ENCODE results near the gene CNTNAP5. TPM values are rescaled to one million over a fixed set of nuclear protein-coding genes. Genes with fewer than 3 reads are reported as not detected.

The CNTNAP5 gene
- total and polyA plus RNA-seq, 2 experiments from 2014 or later = 0.28 TPM; not detected in 1

- no peak overlapping the region for H3K4me2 ChIP-seq
- H2AFZ ChIP-seq = no peak overlapping the region
- no peak for DNase-seq (ENCODE audit: low spot score)
- H3K9me3 ChIP-seq (ENCODE audit: low read depth) = no peaks in the 10 kb centered on the region
- no peak overlapping the region for H3K27ac ChIP-seq
- TF ChIP-seq EZH2 (IDR thresholded peaks at IDR 0.05; ENCODE audit: borderline replicate concordance) = no peak
- TF ChIP-seq EZH2phosphoT487 (IDR thresholded peaks at IDR 0.05; ENCODE audit: low read depth, severe bottlenecking, unreplicated experiment) = no peak
- TF ChIP-seq, protein P1, sequence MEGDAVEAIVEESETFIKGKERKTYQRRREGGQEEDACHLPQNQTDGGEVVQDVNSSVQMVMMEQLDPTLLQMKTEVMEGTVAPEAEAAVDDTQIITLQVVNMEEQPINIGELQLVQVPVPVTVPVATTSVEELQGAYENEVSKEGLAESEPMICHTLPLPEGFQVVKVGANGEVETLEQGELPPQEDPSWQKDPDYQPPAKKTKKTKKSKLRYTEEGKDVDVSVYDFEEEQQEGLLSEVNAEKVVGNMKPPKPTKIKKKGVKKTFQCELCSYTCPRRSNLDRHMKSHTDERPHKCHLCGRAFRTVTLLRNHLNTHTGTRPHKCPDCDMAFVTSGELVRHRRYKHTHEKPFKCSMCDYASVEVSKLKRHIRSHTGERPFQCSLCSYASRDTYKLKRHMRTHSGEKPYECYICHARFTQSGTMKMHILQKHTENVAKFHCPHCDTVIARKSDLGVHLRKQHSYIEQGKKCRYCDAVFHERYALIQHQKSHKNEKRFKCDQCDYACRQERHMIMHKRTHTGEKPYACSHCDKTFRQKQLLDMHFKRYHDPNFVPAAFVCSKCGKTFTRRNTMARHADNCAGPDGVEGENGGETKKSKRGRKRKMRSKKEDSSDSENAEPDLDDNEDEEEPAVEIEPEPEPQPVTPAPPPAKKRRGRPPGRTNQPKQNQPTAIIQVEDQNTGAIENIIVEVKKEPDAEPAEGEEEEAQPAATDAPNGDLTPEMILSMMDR (IDR thresholded peaks at IDR 0.05; ENCODE audit: poor library complexity) = no peak
- H3K9me2 ChIP-seq (replicated peaks; ENCODE audit: insufficient read depth) = no peaks in the 10 kb centered on the region
- H3K27me3 ChIP-seq = no peaks in the 10 kb centered on the region
- H4K20me1 ChIP-seq (ENCODE audit: insufficient read depth, poor library complexity, severe bottlenecking) = no peaks in the 10 kb centered on the region
- WGBS (ENCODE audit: low lambda C conversion rate, missing lambda C conversion rate) = 67% methylated on average over 2 of the region's 2 CpGs
- no peak overlapping the region for H3K4me3 ChIP-seq
- H3K4me1 ChIP-seq (ENCODE audit: insufficient read depth) = no peaks in the 10 kb centered on the region
- H3K79me2 ChIP-seq = no peaks in the 10 kb centered on the region
- no peaks in the 10 kb centered on the region for H3K36me3 ChIP-seq (replicated peaks; ENCODE audit: insufficient read depth, low read depth)
Observed at GRCh38 chr2:124250433-124250832, 225.3 kb downstream of the CNTNAP5 start.

- no peak overlapping the region for H3K4me2 ChIP-seq
- H4K20me1 ChIP-seq (ENCODE audit: insufficient read depth, poor library complexity, severe bottlenecking) = no peaks in the 10 kb centered on the region
- no peaks in the 10 kb centered on the region for H3K9me3 ChIP-seq (ENCODE audit: low read depth)
- H3K27me3 ChIP-seq = no peaks in the 10 kb centered on the region
- H3K4me1 ChIP-seq (ENCODE audit: insufficient read depth) = no peaks in the 10 kb centered on the region
- DNase-seq (ENCODE audit: low spot score) = peak; percentile 21
- H3K36me3 ChIP-seq (replicated peaks; ENCODE audit: insufficient read depth, low read depth) = no peaks in the 10 kb centered on the region
- no peak overlapping the region for H3K27ac ChIP-seq
- no peak overlapping the region for H3K4me3 ChIP-seq
- H3K9me2 ChIP-seq (replicated peaks; ENCODE audit: insufficient read depth) = no peaks in the 10 kb centered on the region
- no peaks in the 10 kb centered on the region for H3K79me2 ChIP-seq
- TF ChIP-seq EZH2phosphoT487 (IDR thresholded peaks at IDR 0.05; ENCODE audit: low read depth, severe bottlenecking, unreplicated experiment) (no peak), EZH2 (IDR thresholded peaks at IDR 0.05; ENCODE audit: borderline replicate concordance) (no peak)
- TF ChIP-seq, protein P1 (IDR thresholded peaks at IDR 0.05; ENCODE audit: poor library complexity) = no peak
- H2AFZ ChIP-seq = no peak overlapping the region
- WGBS (ENCODE audit: low lambda C conversion rate, missing lambda C conversion rate) = 69% methylated on average over 5 of the region's 5 CpGs
Observed at GRCh38 chr2:124254621-124255020, 229.5 kb downstream of the CNTNAP5 start.

- Histone ChIP-seq H3K9me3 (ENCODE audit: low read depth) (no peaks in the 10 kb centered on the region), H3K27me3 (no peaks in the 10 kb centered on the region), H3K36me3 (replicated peaks; ENCODE audit: insufficient read depth, low read depth) (no peaks in the 10 kb centered on the region), H3K4me1 (ENCODE audit: insufficient read depth) (no peaks in the 10 kb centered on the region), H3K9me2 (replicated peaks; ENCODE audit: insufficient read depth) (no peaks in the 10 kb centered on the region), H3K27ac (no peak overlapping the region), H3K4me2 (no peak overlapping the region), H4K20me1 (ENCODE audit: insufficient read depth, poor library complexity, severe bottlenecking) (no peaks in the 10 kb centered on the region), H3K4me3 (no peak overlapping the region), H3K79me2 (no peaks in the 10 kb centered on the region), H2AFZ (no peak overlapping the region)
- TF ChIP-seq EZH2 (IDR thresholded peaks at IDR 0.05; ENCODE audit: borderline replicate concordance) (no peak), EZH2phosphoT487 (IDR thresholded peaks at IDR 0.05; ENCODE audit: low read depth, severe bottlenecking, unreplicated experiment) (no peak)
- TF ChIP-seq, protein P1 (IDR thresholded peaks at IDR 0.05; ENCODE audit: poor library complexity) = no peak
- 84% methylated on average over 1 of the region's 1 CpG for WGBS (ENCODE audit: low lambda C conversion rate, missing lambda C conversion rate)
- DNase-seq (ENCODE audit: low spot score) = no peak
Observed at GRCh38 chr2:124257120-124257519, 232.0 kb downstream of the CNTNAP5 start.
